ENCODE measurements around the gene TAOK1.

Gene TAOK1

DNA sequence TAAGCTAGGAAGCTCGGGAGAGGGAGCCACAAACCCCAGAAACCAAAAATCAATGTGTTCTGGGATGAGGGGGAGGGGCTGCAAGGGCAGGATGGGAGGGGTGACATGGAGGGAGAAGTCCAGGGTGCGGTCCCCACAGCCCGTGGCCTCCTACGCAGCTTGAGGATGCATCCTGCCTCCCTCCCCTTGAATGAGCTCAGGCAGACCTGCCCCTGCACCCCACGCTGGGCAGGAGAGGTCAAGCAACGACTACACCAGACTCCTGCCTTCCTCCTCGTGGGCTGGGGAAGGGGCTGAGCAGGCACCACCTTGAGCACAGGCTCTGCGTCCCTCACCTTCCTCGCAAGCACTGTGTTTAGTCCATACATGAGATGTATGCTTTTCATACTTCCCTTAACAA is 206.6 kb downstream of the TAOK1 start:
- H2AFZ ChIP-seq (ENCODE audit: low read depth, low read length): no peak overlapping the region
- no peaks in the 10 kb centered on the region for H3K36me3 ChIP-seq (replicated peaks; ENCODE audit: low read depth, low read length)
- H3K27me3 ChIP-seq (ENCODE audit: low read depth, low read length): no peaks in the 10 kb centered on the region
- H4K20me1 ChIP-seq (ENCODE audit: insufficient read depth, low read length): no peaks in the 10 kb centered on the region; the same call in 1 of the 2 replicates
- no peak overlapping the region for H3K27ac ChIP-seq (ENCODE audit: low read length)
- no peak overlapping the region for H3K4me2 ChIP-seq (ENCODE audit: low read length)
- H3K9ac ChIP-seq (ENCODE audit: low read length): no peak overlapping the region
- TF ChIP-seq, protein P1, sequence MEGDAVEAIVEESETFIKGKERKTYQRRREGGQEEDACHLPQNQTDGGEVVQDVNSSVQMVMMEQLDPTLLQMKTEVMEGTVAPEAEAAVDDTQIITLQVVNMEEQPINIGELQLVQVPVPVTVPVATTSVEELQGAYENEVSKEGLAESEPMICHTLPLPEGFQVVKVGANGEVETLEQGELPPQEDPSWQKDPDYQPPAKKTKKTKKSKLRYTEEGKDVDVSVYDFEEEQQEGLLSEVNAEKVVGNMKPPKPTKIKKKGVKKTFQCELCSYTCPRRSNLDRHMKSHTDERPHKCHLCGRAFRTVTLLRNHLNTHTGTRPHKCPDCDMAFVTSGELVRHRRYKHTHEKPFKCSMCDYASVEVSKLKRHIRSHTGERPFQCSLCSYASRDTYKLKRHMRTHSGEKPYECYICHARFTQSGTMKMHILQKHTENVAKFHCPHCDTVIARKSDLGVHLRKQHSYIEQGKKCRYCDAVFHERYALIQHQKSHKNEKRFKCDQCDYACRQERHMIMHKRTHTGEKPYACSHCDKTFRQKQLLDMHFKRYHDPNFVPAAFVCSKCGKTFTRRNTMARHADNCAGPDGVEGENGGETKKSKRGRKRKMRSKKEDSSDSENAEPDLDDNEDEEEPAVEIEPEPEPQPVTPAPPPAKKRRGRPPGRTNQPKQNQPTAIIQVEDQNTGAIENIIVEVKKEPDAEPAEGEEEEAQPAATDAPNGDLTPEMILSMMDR (IDR thresholded peaks at IDR 0.05; ENCODE audit: low read depth, low read length): no peak
- TF ChIP-seq EZH2phosphoT487 (IDR thresholded peaks at IDR 0.05; ENCODE audit: low read depth): no peak
- H3K4me3 ChIP-seq (ENCODE audit: low read length): no peak overlapping the region
- H3K4me1 ChIP-seq (ENCODE audit: low read length): peaks cover 16% of the 10 kb centered on the region
- H3K79me2 ChIP-seq (ENCODE audit: low read length): peaks cover 60% of the 10 kb centered on the region
- H3K9me3 ChIP-seq (ENCODE audit: insufficient read depth, low read length): no peaks in the 10 kb centered on the region

DNA sequence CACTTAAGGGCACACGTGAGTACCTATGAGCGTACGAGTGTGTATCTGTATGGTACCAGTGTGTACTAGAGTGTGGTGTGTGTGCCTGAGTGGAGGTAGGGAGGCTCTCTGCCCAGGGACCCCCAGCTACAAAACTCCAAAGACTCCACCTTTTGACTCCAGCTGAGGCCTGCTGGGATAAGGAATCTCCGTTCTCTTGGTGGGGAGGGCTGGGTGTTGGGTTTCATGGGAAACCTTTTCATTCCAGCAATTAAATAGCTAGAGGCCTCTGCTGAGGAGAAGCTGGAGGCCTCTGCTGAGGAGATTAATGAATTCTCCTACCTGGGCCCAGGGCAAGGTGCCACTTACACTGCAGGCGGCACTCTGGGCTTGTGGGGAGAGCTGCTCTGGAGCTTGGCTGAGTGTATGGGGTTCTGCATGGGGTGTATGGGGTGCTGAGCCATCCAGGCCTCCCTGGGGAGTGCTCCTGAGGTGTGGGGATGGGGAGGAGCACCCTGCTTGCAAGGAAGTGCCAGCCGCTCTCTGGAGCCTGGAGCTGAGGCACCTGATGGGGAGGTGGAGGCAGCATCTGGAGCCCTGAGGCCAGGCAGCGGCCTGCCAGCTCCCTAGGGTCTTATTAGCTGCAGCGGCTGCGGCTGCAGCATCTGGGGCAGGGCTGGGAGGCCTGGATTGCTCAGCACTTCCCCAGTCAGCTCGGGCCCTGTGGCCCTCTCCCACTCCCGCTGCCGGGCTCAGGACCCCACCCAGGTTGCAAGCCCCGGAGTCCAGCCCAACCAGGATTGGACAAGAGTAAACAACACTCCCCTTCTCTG is 207.4 kb downstream of the TAOK1 start:
- Histone ChIP-seq H4K20me1 (ENCODE audit: insufficient read depth, low read length) (no peaks in the 10 kb centered on the region; the same call in 1 of the 2 replicates), H2AFZ (ENCODE audit: low read depth, low read length) (no peak overlapping the region), H3K27ac (ENCODE audit: low read length) (no peak overlapping the region), H3K9ac (ENCODE audit: low read length) (no peak overlapping the region), H3K9me3 (ENCODE audit: insufficient read depth, low read length) (no peaks in the 10 kb centered on the region), H3K79me2 (ENCODE audit: low read length) (peaks cover 61% of the 10 kb centered on the region), H3K4me1 (ENCODE audit: low read length) (peaks cover 8% of the 10 kb centered on the region), H3K27me3 (ENCODE audit: low read depth, low read length) (no peaks in the 10 kb centered on the region), H3K4me2 (ENCODE audit: low read length) (no peak overlapping the region), H3K36me3 (replicated peaks; ENCODE audit: low read depth, low read length) (no peaks in the 10 kb centered on the region), H3K4me3 (ENCODE audit: low read length) (no peak overlapping the region)
- TF ChIP-seq, protein P1 (IDR thresholded peaks at IDR 0.05; ENCODE audit: low read depth, low read length): no peak
- TF ChIP-seq EZH2phosphoT487 (IDR thresholded peaks at IDR 0.05; ENCODE audit: low read depth): no peak

All from OCI-LY3 (cell line).